Endometrium (tissue), 2 donors: ENCODE data around the gene CDHR3.

Experiments used
- FAIRE-seq: peaks from 2 replicates; lab custom pipeline; 2012; peaks lifted over from hg19 to GRCh38; lab: Jason Lieb, UNC
- donor health status: control.
- donor health status: control.

CDHR3 gene

DNA sequence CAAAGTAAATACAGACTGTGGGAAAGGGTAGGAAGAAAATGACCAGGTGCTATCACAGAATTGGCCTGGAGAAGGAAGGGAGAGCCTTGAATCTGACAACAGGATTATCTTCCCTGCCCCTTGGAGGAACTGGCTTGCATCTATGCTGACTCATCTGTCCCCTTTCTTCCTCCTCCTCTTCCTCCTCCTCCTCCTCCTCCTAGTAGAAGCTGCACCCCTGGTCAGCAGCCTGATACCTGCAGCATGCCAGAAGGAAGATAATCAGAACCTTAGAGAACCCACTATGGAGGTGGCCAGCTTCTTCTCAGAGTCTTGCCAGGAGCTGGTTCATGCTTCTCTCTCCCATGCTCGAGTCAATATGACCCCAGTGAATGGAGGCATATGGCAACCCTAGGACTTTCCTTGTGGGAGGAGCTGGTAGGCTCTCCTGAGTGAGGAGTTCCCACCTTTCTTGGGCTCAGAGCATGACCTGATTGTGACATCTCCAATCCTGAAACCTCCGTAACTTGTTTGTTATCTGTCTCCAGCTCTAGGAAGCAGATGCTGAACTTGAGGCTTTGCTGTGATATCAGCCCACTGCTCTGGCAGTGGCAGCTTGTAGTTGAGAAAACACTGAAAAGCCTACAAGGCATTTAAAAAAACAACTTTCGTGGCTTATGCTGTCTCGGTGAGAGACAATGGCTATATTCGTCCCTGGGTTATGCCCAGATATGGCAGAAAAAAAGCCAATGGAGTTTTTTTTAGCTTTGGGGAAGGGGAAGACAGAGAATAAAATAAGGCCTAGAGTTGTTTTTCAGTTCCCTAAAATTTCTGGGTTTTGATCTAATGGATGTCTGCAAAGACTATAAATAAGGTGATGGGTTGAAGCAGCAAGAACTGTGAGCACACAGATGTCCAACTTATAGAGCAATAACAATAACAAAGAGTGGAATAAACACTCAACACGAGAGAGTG is 60.6 kb downstream of the CDHR3 start:
- no peak for FAIRE-seq

DNA sequence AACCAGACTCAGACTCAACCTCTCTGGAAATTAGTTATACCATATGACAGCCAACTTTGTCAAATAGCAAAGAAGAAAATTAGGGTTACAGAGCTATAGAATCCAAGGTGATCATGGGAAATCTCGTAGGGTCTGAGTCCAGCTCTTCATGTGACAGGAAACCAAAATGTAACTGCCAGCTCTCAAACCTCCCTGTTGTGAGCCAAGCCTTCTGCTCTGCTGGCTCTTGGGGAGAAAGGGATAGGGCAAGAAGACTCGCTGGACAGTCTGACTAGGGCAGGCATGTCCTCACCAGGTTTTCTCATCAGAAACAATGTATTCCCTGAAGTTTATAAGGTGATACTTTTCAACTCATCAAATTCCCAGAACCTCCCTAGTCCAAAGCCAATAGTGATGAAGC is 63.0 kb downstream of the CDHR3 start:
- FAIRE-seq: no peak

DNA sequence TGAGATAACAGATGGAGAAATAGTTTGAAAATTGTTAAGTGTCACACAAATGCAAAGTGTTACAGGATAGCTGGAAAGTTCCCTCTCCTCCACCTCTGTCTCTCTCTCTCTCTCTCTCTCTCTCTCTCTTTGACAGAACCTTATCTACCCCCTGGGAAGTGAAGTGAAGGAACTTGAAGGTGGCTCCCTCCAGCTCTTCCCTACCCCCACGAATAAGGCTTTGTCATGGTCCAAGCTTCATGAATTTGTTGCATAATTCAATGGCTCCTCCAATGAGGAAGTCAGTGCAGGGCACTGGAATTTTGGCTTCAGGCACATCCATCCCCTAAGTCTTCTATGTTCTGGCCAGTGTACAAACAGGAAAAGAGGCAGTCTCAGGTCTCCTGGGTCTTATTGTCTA is 66.4 kb downstream of the CDHR3 start:
- FAIRE-seq: no peak

DNA sequence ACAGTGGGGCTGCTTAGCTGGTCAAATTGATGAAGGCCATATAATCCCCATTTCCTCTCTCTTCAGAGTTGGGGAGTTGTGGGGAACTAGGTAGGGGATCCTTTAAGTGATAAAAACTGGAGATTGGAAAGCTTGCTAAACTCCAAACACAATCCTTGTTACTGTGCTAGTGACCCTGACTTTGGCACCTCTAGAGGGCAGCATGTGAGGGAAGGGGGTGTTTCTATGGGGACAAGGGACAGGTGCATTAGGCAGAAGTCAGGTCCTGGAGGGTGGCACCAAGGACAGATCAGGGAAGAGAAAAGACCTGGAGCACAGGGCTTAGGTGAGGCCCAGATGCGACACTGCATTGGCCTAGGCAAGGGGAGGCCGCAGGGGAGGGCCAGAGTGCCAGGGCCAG is 66.9 kb downstream of the CDHR3 start:
- FAIRE-seq: no peak

- no peak for FAIRE-seq
Measured at GRCh38 chr7:106031300-106032035, 68.4 kb downstream of the CDHR3 start.

GRCh38 chr7:106032295-106032694 is 69.2 kb downstream of the CDHR3 start:
- no peak for FAIRE-seq

DNA sequence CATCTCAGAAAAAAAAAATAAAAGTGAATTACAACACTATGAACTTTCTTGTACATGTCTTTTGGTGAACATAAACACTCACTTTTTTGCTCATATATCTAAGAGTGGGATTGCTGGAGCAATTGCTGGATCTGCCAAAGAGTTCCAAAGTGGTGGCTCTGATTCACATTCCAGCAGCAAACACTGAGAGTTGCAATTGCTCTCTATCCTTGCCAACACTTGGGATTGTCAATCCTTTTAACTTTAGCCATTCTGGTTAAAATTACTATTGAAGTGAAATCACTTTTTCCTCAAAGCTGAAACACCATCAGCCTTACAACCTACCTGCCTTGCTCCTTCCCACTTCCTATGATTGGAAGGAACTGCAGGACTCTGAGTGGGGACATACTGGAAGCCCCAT is 70.7 kb downstream of the CDHR3 start:
- no peak for FAIRE-seq

DNA sequence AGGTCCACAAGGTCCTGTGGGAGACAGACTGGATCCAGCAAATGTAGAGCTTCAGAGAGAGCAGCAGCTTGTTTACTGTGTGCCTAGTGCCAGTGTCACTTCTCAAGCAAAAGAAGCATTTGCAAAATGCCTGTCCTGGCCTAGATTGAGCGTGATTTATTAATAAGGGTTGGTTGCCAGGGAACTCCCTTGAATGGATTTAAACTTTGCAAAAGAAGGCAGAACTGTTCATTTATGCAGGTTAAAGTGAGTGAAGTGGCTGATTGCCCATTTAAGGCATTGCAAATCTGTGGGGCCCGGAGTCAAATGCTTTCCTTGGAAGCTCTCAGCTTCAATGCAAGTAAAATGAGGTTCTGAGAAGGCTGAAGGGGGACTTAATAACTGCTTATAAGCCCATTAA is 71.3 kb downstream of the CDHR3 start:
- no peak for FAIRE-seq

GRCh38 chr7:106035568-106035967 is 72.5 kb downstream of the CDHR3 start:
- FAIRE-seq: no peak

GRCh38 chr7:106036004-106036403 is 72.9 kb downstream of the CDHR3 start:
- no peak for FAIRE-seq

DNA sequence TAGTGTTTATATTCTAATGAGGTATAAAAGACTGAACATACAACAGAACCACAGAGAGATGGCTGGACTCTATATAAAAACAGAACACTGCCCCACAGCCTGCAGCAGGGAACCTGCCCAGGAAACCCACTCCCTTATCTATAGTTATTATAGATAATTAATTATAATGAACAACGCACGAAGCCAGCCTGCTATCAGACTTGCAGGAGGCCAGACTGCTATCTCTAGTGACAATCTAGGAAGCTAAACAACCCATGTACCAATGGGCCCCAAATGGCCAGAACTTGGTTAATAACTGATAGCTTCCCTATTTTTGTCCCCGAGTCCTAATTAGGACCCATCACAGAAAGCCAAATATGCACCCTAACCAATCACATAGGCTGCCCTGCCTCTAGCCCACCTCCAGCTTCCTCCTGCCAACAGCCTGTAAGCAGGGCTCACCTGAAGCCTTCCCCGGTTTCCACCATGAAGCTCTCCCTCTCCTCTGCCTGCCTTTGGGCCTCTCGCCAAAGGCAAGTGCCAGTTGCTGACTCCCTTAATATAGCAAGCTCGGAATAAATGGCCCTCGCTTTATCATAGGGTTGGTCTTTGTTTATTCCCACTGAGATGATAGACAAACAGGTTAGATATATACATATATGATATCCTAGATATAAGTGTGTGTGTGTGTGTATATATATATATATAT is 74.6 kb downstream of the CDHR3 start:
- no peak for FAIRE-seq

- no peak for FAIRE-seq
Measured at GRCh38 chr7:106038289-106038688, 75.2 kb downstream of the CDHR3 start.

DNA sequence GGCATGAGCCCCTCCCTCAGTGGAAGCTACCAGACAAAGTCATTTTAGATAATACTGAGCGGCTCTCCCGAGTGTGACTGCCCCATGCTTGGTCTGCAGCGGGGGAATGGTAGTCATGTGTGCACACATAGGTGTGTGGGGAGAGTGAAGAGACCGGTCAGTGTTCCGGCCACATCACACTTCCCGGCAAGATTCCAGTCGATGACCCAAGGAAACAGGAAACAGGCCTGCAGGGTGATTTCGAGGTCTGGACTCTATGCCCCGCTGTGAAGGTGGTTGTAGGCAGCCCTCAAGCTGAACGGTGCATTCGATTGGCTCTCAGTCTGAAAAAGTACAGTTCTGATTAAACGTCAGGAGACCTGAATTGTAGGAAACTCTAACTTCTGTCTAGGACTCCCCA is 75.9 kb downstream of the CDHR3 start:
- no peak for FAIRE-seq

DNA sequence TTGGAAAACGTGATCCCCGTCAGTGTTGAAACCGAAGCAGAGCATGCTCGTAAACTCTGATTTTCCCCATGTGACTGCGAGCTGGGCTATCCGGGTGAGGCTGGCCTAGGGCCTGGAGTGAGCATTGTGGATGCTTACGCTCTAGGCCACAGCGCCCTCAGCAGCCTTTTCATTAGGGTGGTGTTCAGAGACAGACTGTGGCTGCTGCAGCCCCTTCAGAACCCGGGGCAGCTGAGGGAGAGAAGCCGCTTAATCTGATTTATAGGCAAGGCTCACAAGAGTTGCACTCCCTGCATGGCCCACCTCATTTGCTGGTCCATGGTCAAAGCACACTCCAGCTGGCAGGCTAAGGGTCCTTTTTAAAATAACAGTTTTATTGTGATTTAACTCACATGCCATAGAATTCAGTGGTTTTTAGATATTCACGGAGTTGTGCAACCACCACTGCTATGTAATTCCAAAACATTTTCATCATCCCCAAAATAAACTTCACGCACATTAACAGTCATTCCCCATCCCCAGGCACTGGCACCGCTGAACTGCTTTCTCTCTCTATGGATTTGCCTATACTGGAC is 76.5 kb downstream of the CDHR3 start:
- no peak for FAIRE-seq

DNA sequence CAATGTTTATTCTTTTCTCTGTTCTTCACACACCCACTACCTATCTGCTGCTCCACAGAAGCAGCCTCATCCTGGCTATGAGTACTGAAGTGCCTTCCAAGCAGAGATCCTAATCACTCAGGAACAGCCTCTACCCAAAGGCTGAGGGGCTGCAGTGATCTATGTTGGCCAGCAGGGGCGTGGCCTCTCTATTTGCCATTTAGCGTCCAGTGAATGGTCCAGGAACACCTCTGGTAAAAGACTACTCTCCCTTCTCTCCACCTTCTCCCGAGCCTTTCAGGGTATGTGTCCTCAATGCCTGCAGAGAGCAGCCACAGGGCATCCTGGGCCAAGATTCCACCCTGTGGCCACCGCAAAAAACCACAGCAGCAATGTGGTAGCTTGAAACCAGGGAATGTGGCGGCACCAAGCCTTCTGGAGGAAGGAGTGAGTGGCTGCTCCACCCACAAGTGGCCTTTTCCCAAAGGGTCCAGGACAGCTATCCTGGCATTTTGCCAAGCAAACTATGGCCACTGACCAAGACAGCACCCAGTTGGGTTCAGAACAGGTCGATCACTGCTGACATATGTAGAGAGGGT is 78.2 kb downstream of the CDHR3 start:
- no peak for FAIRE-seq

DNA sequence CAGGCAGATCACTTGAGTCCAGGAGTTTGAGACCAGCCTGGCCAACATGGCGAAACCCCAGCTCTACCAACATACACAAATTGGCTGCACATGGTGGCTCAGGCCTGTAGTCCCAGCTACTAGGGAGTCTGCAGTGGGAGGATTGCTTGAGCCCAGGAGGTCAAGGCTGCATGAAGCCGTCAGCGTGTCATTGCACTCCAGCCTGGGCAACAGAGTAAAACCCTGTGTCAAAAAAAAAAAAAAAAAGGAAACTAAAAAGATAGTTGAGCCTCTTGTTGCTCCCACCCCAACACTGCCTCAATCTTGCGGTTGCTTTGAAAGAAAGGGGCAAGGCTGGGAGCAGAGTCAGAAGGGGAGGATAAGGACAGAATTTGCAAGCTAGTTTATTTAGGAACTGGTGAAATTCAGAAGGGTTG is 79.1 kb downstream of the CDHR3 start:
- FAIRE-seq: no peak

DNA sequence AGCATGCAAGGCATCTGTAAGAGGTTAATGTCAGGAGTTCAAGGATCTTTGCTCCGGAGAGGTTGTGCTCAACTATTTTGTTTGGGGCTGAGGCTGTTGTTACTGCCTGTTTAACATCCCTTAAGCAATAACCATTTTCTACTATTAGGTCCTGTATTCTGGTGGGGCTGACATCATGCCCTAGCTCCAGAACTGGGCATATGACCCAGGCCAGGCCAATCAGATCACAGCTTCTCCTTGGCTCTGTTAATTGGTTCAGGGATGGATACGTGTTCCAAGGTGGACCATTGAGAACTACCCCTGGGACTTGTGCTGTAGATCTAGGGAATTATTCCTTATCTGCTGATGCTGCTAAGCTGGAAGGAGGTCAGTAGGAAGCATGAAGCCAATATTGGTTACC is 82.1 kb downstream of the CDHR3 start:
- no peak for FAIRE-seq

DNA sequence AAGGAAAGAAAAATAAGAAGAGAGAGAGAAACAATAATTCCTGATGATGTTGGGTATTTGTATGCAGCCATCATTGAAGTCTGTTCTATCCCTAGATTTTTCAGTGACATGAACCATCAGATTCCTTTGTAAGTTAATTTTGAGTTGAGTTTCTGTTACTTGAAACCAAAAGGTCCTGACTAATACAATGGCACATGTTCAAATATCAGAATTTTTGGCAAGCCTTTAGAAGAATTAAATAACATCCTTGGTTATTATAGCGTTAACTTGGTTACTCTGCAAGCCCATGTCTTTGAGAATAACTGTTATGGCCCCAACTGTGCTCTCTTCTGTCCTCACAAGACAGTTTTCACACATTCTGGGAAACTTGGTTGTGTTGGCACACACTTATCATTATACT is 82.5 kb downstream of the CDHR3 start:
- no peak for FAIRE-seq

DNA sequence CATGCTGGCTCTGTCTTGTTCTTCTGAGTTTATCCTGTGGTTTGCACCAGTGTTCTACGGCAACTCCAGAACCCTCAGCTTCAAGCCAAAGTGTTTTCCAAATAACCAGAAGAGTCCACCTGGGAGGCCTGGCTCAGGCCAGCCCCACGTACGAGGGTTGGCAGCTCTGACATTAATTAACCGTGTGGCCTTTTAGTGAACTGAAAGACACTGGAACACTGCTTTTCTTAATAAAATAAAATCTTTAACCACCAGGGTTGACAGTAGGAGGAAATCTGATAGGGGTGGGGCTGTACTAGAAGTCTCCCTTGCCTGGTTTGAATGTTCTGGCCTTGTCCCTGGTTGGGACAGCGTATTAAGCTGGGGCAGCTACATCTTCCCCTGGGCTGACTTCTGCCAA is 84.1 kb downstream of the CDHR3 start:
- FAIRE-seq: no peak

DNA sequence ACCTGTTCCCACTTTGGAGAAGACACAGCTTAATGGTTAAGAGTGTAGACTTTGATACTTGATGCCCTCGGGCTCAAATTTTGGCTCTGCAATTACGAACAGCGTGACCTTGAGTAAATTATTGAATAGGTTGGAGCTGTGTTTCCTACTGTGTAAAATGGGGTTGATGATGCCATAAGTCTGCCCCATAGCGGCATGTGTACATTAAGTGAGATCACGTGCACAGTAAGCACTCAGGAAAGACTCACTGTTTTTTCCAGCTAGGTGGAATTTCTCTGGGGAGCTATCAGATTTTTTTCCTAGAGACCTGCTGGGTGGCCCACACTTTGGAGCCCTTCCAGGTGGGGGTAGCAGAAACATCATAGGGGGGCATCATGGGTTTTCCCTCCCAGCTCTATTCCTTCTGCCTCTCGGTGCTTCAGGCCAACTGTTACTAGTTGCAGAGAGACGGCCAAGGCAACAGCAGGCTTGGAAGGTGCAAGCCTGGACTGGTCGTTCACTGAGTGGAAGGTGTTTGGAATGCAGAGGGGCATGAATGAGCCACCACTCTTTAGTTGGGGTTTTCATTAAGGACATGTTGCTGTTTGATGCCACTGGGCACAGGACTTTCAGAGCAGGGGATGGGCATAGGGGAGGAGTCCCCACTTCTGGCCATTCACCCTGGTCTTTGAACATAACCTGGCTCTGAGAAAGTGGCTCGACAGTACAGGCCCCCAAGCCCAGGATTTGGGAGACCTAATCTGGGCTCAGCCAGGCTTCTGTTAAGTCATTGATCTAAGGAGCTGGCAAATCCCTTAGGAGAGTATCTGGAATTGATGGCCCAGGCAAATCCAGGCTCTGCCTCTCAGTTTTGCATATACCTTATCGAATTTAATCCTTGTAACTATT is 85.0 kb downstream of the CDHR3 start:
- FAIRE-seq: no peak

- FAIRE-seq: no peak
Measured at GRCh38 chr7:106048706-106049020, 85.6 kb downstream of the CDHR3 start.
